Neural cell (in vitro differentiated cells): Measurements from ENCODE around the gene ZNF207. TPM values are rescaled to one million over a fixed set of nuclear protein-coding genes. Genes with fewer than 3 reads are reported as not detected.

Experiments used
- H2AFZ ChIP-seq: fragments of 200-600, 300-800 bp; sonication (generic), shearing (Covaris generic); 2 replicates; pipeline ENCODE4 v1.6.0; 2014; ENCODE audit warnings: low read depth, mild to moderate bottlenecking, antibody characterized with exemption, low read length, moderate library complexity
- H3F3A ChIP-seq: fragments of 200-600 bp; shearing (Covaris generic); 2 replicates; pipeline ENCODE4 v1.6.1; 2016; ENCODE audit warnings: mild to moderate bottlenecking, moderate library complexity, mixed read lengths, antibody characterized with exemption, low read length; ENCODE audit not compliant: insufficient read depth, poor library complexity, severe bottlenecking
- H3K27ac ChIP-seq: fragments of 200-600, 300-800 bp; sonication (generic), shearing (Covaris generic); 2 replicates; pipeline ENCODE4 v1.5.1; 2014; ENCODE audit warnings: mild to moderate bottlenecking, low read length, moderate library complexity
- H3K27me3 ChIP-seq: fragments of 300-800, 200-600 bp; sonication (generic), shearing (Covaris generic); 2 replicates; pipeline ENCODE4 v1.6.0; 2014; ENCODE audit warnings: mild to moderate bottlenecking, low read depth, low read length, moderate library complexity; ENCODE audit not compliant: insufficient read depth
- H3K36me3 ChIP-seq: fragments of 300-800, 200-600 bp; sonication (generic), shearing (Covaris generic); 2 replicates; pipeline ENCODE4 v1.5.1; 2014; ENCODE audit warnings: mild to moderate bottlenecking, antibody characterized with exemption, low read length, moderate library complexity; ENCODE audit not compliant: insufficient read depth
- H3K4me2 ChIP-seq: fragments of 300-800, 200-600 bp; sonication (generic), shearing (Covaris generic); 2 replicates; pipeline ENCODE4 v1.6.0; 2014; ENCODE audit warnings: mild to moderate bottlenecking, low read length
- H3K4me3 ChIP-seq: fragments of 300-800, 200-600 bp; sonication (generic), shearing (Covaris generic); 2 replicates; pipeline ENCODE4 v1.5.1; 2014; ENCODE audit warnings: mild to moderate bottlenecking, low read length, moderate library complexity
- H3K79me2 ChIP-seq: fragments of 200-600 bp; shearing (Covaris generic); replicated peaks from 2 replicates; pipeline ENCODE4 v1.6.0; 2014; ENCODE audit warnings: mild to moderate bottlenecking, low read length, moderate library complexity; ENCODE audit not compliant: insufficient read depth
- H3K9ac ChIP-seq: fragments of 300-800, 200-600 bp; sonication (generic), shearing (Covaris generic); 2 replicates; pipeline ENCODE4 v1.6.1; 2016; ENCODE audit warnings: mild to moderate bottlenecking, low read length, mixed read lengths
- H3K9me2 ChIP-seq: fragments of 200-600 bp; shearing (Covaris generic); 2 replicates; pipeline ENCODE4 v1.6.1; 2016; ENCODE audit warnings: mild to moderate bottlenecking, low read length, mixed read lengths; ENCODE audit not compliant: insufficient read depth
- H3K9me3 ChIP-seq: fragments of 200-600, 300-800 bp; sonication (generic), shearing (Covaris generic); 2 replicates; pipeline ENCODE4 v1.6.1; 2016; ENCODE audit warnings: mild to moderate bottlenecking, mixed run types, low read length, moderate library complexity, mixed read lengths
- H4K20me1 ChIP-seq: fragments of 200-600 bp; shearing (Covaris generic); 2 replicates; pipeline ENCODE4 v1.6.1; 2016; ENCODE audit warnings: mild to moderate bottlenecking, mixed run types; ENCODE audit not compliant: insufficient read depth
- EP300 ChIP-seq: fragments of 450-650 bp; conservative IDR thresholded peaks from 2 replicates; pipeline ENCODE4 v1.6.1; 2014; ENCODE audit warnings: antibody characterized with exemption, mild to moderate bottlenecking, moderate library complexity; ENCODE audit not compliant: poor library complexity, severe bottlenecking
- EZH2 ChIP-seq: fragments of 200-600, 300-800 bp; shearing (Covaris generic), sonication (generic); IDR thresholded peaks from 2 replicates; pipeline ENCODE4 v1.6.1; 2014; ENCODE audit warnings: antibody characterized with exemption, low read length, borderline replicate concordance, mild to moderate bottlenecking; ENCODE audit not compliant: insufficient read depth, poor library complexity, severe bottlenecking
- MXI1 ChIP-seq: fragments of 450-650 bp; conservative IDR thresholded peaks from 2 replicates; pipeline ENCODE4 v1.6.1; 2014; ENCODE audit warnings: antibody characterized with exemption, mild to moderate bottlenecking; ENCODE audit not compliant: poor library complexity, severe bottlenecking
- POLR2AphosphoS5 ChIP-seq: IDR thresholded peaks from 2 replicates; pipeline ENCODE4 v1.6.1; 2012
- RAD21 ChIP-seq: fragments of 450-650 bp; conservative IDR thresholded peaks from 2 replicates; pipeline ENCODE4 v1.6.1; 2014; ENCODE audit warnings: antibody characterized with exemption, mild to moderate bottlenecking, moderate library complexity
- SMC3 ChIP-seq: fragments of 450-650 bp; conservative IDR thresholded peaks from 2 replicates; pipeline ENCODE4 v1.6.1; 2014; ENCODE audit warnings: antibody characterized with exemption, mild to moderate bottlenecking, moderate library complexity; ENCODE audit not compliant: poor library complexity
- TAF1 ChIP-seq: IDR thresholded peaks from 2 replicates; pipeline ENCODE4 v1.6.1; 2012; ENCODE audit warnings: low read depth
- polyA plus RNA-seq: library from polyadenylated mRNA; depleted of rRNA; stranded (reverse); fragments of >200 nt; gene quantifications from 2 replicates; pipeline ENCODE4 v1.2.3, GENCODE V29; 2014
- TF ChIP-seq, protein P1 (sequence below): fragments of 450-650 bp; IDR thresholded peaks from 2 replicates; pipeline ENCODE4 v1.5.1; 2014; ENCODE audit warnings: antibody characterized with exemption, mild to moderate bottlenecking, moderate library complexity; ENCODE audit not compliant: poor library complexity, severe bottlenecking
- TF ChIP-seq, protein P2 (sequence below): IDR thresholded peaks from 2 replicates; pipeline ENCODE4 v1.6.1; 2012; ENCODE audit warnings: borderline replicate concordance

ZNF207 gene
- polyA plus RNA-seq, 1 donor from 2014 or later = 188 TPM

DNA sequence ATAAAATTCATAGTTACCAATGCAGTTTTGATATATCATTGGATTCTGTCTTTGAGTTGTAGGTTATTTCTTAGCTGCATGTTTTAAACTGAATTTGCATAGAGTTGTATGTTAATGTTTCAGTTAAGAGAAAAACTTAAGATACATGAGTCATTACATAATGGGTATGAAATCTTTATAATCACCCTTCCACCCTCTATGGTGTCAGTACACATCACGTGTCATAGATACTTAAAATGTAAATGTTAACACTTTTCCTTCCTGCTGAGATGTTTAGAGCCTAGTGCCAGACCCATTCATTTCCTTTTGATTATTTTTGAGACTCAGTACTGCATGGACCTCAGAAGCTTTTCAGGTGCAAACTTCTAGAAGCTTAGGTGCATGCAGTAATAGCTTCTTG lies 20.5 kb downstream of the ZNF207 start:
- Histone ChIP-seq H3K4me2 (no peak overlapping the region), H3K27ac (no peak overlapping the region), H3K4me3 (no peak overlapping the region), H4K20me1 (no peaks in the 10 kb centered on the region), H3K79me2 (no peaks in the 10 kb centered on the region), H3K9me2 (no peaks in the 10 kb centered on the region), H3F3A (no peaks in the 10 kb centered on the region), H3K9ac (no peak overlapping the region), H3K36me3 (peaks cover 12% of the 10 kb centered on the region), H3K27me3 (no peaks in the 10 kb centered on the region), H2AFZ (no peak overlapping the region), H3K9me3 (no peaks in the 10 kb centered on the region)
- TF ChIP-seq RAD21 = no peak
- TF ChIP-seq TAF1 = no peak
- TF ChIP-seq EP300 = no peak
- TF ChIP-seq MXI1 = no peak
- TF ChIP-seq, protein P1, sequence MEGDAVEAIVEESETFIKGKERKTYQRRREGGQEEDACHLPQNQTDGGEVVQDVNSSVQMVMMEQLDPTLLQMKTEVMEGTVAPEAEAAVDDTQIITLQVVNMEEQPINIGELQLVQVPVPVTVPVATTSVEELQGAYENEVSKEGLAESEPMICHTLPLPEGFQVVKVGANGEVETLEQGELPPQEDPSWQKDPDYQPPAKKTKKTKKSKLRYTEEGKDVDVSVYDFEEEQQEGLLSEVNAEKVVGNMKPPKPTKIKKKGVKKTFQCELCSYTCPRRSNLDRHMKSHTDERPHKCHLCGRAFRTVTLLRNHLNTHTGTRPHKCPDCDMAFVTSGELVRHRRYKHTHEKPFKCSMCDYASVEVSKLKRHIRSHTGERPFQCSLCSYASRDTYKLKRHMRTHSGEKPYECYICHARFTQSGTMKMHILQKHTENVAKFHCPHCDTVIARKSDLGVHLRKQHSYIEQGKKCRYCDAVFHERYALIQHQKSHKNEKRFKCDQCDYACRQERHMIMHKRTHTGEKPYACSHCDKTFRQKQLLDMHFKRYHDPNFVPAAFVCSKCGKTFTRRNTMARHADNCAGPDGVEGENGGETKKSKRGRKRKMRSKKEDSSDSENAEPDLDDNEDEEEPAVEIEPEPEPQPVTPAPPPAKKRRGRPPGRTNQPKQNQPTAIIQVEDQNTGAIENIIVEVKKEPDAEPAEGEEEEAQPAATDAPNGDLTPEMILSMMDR = no peak
- no peak for TF ChIP-seq EZH2
- TF ChIP-seq, protein P2, sequence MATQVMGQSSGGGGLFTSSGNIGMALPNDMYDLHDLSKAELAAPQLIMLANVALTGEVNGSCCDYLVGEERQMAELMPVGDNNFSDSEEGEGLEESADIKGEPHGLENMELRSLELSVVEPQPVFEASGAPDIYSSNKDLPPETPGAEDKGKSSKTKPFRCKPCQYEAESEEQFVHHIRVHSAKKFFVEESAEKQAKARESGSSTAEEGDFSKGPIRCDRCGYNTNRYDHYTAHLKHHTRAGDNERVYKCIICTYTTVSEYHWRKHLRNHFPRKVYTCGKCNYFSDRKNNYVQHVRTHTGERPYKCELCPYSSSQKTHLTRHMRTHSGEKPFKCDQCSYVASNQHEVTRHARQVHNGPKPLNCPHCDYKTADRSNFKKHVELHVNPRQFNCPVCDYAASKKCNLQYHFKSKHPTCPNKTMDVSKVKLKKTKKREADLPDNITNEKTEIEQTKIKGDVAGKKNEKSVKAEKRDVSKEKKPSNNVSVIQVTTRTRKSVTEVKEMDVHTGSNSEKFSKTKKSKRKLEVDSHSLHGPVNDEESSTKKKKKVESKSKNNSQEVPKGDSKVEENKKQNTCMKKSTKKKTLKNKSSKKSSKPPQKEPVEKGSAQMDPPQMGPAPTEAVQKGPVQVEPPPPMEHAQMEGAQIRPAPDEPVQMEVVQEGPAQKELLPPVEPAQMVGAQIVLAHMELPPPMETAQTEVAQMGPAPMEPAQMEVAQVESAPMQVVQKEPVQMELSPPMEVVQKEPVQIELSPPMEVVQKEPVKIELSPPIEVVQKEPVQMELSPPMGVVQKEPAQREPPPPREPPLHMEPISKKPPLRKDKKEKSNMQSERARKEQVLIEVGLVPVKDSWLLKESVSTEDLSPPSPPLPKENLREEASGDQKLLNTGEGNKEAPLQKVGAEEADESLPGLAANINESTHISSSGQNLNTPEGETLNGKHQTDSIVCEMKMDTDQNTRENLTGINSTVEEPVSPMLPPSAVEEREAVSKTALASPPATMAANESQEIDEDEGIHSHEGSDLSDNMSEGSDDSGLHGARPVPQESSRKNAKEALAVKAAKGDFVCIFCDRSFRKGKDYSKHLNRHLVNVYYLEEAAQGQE = no peak
- TF ChIP-seq POLR2AphosphoS5 = no peak
- no peak for TF ChIP-seq SMC3

DNA sequence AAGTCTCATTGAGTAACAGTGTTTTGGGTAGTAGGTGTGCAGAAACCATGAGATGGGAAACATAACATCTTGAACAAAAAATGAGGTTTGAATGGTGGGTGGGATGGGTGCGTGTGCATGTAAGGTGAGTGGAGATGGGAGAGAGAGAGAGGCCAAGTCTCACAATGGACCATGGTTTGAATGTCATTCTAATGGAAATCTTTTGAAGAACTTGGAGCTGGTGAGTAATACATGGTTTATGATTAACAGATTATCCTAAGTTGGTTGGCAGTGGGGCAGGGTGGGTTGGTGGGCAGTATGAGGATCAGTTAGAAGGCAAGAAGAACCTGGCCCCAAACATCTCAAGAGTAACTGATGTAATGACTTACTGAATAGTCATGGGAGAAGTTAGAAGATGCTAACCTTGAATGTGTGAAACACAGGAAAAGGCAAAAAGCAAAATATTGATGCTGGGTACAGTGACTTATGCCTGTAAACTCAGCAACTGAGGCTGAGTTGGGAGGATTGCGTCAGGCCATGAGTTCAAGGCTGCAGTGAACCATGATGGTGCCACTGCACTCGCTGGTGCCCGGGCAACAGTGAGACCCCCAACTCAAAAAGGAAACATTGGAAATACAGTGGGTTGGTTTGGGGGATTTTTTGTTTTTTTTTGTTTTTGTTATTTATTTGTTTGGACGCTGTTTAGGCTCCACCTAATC lies 32.7 kb downstream of the ZNF207 start:
- no peak overlapping the region for H3K9ac ChIP-seq

More for the DNA sequence above, 32.7 kb downstream of the ZNF207 start:
- peaks cover 4% of the 10 kb centered on the region for H3K36me3 ChIP-seq
- H3K4me3 ChIP-seq = no peak overlapping the region
- H3F3A ChIP-seq = no peaks in the 10 kb centered on the region
- H3K4me2 ChIP-seq = no peak overlapping the region
- H3K79me2 ChIP-seq = no peaks in the 10 kb centered on the region
- no peak overlapping the region for H3K27ac ChIP-seq
- TF ChIP-seq RAD21 (no peak), EZH2 (no peak), MXI1 (no peak), POLR2AphosphoS5 (no peak), EP300 (no peak), TAF1 (no peak), SMC3 (no peak)
- TF ChIP-seq, protein P1 = no peak
- TF ChIP-seq, protein P2 = no peak
- H3K9me2 ChIP-seq = no peaks in the 10 kb centered on the region
- no peaks in the 10 kb centered on the region for H4K20me1 ChIP-seq
- no peaks in the 10 kb centered on the region for H3K27me3 ChIP-seq
- no peaks in the 10 kb centered on the region for H3K9me3 ChIP-seq
- no peak overlapping the region for H2AFZ ChIP-seq
